Activated CD8-positive, alpha-beta memory T cell treated with anti-CD3 and anti-CD28 coated beads for 36 hours (primary cell): ENCODE measurements around the gene KCNK13. TPM values are rescaled to one million over a fixed set of nuclear protein-coding genes. Genes with fewer than 3 reads are reported as not detected.

Experiments used
- total RNA-seq, 2 experiments: library from RNA; stranded (reverse); gene quantifications; one replicate each; pipeline ENCODE4 v1.2.3, GENCODE V29; 2021

Gene KCNK13
- total RNA-seq, 2 experiments from 2014 or later: not detected

Other genes with a start within 250 kb of the KCNK13 start
- 10 to 100 TPM; 10.6 to 13.0 TPM for gene EFCAB11, start 107.3 kb upstream of the KCNK13 start, total RNA-seq
- 10 to 100 TPM; 92.9 to 99.6 TPM for gene TDP1, start 106.1 kb upstream of the KCNK13 start, total RNA-seq
- 100 to 1,000 TPM; 126 to 152 TPM for gene PSMC1, start 194.6 kb downstream of the KCNK13 start, total RNA-seq